ENCODE measurements around the gene UBAC2.

UBAC2 gene

GRCh38 chr13:99200432-99201167, at the start of gene UBAC2:
Gene UBAC2, plus strand, starts transcription at chr13:99200854. Its CDS starts 55 bp downstream, at chr13:99200909.
- DNase-seq (ENCODE audit: low read depth in 2 of 2), result peak; percentile 93 to 94

- DNase-seq (ENCODE audit: low read depth in 2 of 2), result no peak
Observed at GRCh38 chr13:99151516-99151915, 49.1 kb upstream of the UBAC2 start.

GRCh38 chr13:99153219-99153618, 47.4 kb upstream of the UBAC2 start:
- DNase-seq (ENCODE audit: low read depth in 2 of 2), result no peak

- DNase-seq (ENCODE audit: low read depth in 2 of 2), result no peak
Observed at GRCh38 chr13:99154064-99154463, 46.6 kb upstream of the UBAC2 start.

- DNase-seq (ENCODE audit: low read depth in 2 of 2), result no peak
Observed at GRCh38 chr13:99155821-99156220, 44.8 kb upstream of the UBAC2 start.

- DNase-seq (ENCODE audit: low read depth in 2 of 2), result no peak
Observed at GRCh38 chr13:99157046-99157445, 43.6 kb upstream of the UBAC2 start.

- DNase-seq (ENCODE audit: low read depth in 2 of 2), result no peak
Observed at GRCh38 chr13:99158846-99159245, 41.8 kb upstream of the UBAC2 start.

GRCh38 chr13:99159331-99160061, 41.2 kb upstream of the UBAC2 start:
- no peak for DNase-seq (ENCODE audit: low read depth in 2 of 2)

GRCh38 chr13:99160415-99160814, 40.2 kb upstream of the UBAC2 start:
- DNase-seq (ENCODE audit: low read depth in 2 of 2), result no peak

GRCh38 chr13:99161512-99161911, 39.1 kb upstream of the UBAC2 start:
- DNase-seq (ENCODE audit: low read depth in 2 of 2), result no peak

GRCh38 chr13:99162567-99163361, 37.9 kb upstream of the UBAC2 start:
- no peak for DNase-seq (ENCODE audit: low read depth in 2 of 2)

GRCh38 chr13:99164226-99164625, 36.4 kb upstream of the UBAC2 start:
- DNase-seq (ENCODE audit: low read depth in 2 of 2), result no peak

GRCh38 chr13:99165753-99166587, 34.7 kb upstream of the UBAC2 start:
- no peak for DNase-seq (ENCODE audit: low read depth in 2 of 2)

GRCh38 chr13:99172951-99173350, 27.7 kb upstream of the UBAC2 start:
- DNase-seq (ENCODE audit: low read depth in 2 of 2), result no peak

- DNase-seq (ENCODE audit: low read depth in 2 of 2), result no peak
Observed at GRCh38 chr13:99173606-99174005, 27.0 kb upstream of the UBAC2 start.

- DNase-seq (ENCODE audit: low read depth in 2 of 2), result no peak
Observed at GRCh38 chr13:99174533-99175100, 26.0 kb upstream of the UBAC2 start.

- DNase-seq (ENCODE audit: low read depth in 2 of 2), result peak; percentile 65 to 70
Observed at GRCh38 chr13:99176309-99177276, 24.1 kb upstream of the UBAC2 start.

GRCh38 chr13:99178636-99179035, 22.0 kb upstream of the UBAC2 start:
- DNase-seq (ENCODE audit: low read depth in 2 of 2), result no peak

- no peak for DNase-seq (ENCODE audit: low read depth in 2 of 2)
Observed at GRCh38 chr13:99179460-99179859, 21.2 kb upstream of the UBAC2 start.

GRCh38 chr13:99182439-99182838, 18.2 kb upstream of the UBAC2 start:
- DNase-seq (ENCODE audit: low read depth in 2 of 2), result no peak

Data from activated CD4-positive, alpha-beta T cell treated with anti-CD3 and anti-CD28 coated beads for 24 hours (primary cell).